ENCODE measurements around the gene JAKMIP2. TPM values are rescaled to one million over a fixed set of nuclear protein-coding genes. Genes with fewer than 3 reads are reported as not detected.

Gene JAKMIP2
- polyA plus RNA-seq, 1 donor from 2014 or later: 46.3 TPM

GRCh38 chr5:147547730-147548129 is 234.8 kb downstream of the JAKMIP2 start:
- Histone ChIP-seq H3K9me3 (ENCODE audit: low read length) (no peaks in the 10 kb centered on the region), H3K4me3 (ENCODE audit: low read length) (no peak overlapping the region), H3K36me3 (ENCODE audit: insufficient read depth, low read length) (no peaks in the 10 kb centered on the region), H3K27ac (ENCODE audit: low read length) (no peak overlapping the region), H2AFZ (ENCODE audit: low read depth, low read length) (no peak overlapping the region), H3K27me3 (ENCODE audit: insufficient read depth, low read depth, low read length) (no peaks in the 10 kb centered on the region), H3F3A (ENCODE audit: insufficient read depth, low read length, poor library complexity, severe bottlenecking) (no peaks in the 10 kb centered on the region), H4K20me1 (ENCODE audit: insufficient read depth) (no peaks in the 10 kb centered on the region), H3K9me2 (ENCODE audit: insufficient read depth, low read length) (no peaks in the 10 kb centered on the region), H3K4me2 (ENCODE audit: low read length) (no peak overlapping the region), H3K9ac (ENCODE audit: low read length) (no peak overlapping the region), H3K79me2 (replicated peaks; ENCODE audit: insufficient read depth, low read length) (no peaks in the 10 kb centered on the region)
- no peak for TF ChIP-seq EP300 (conservative IDR thresholded peaks at IDR 0.05; ENCODE audit: poor library complexity, severe bottlenecking)
- TF ChIP-seq MXI1 (conservative IDR thresholded peaks at IDR 0.05; ENCODE audit: poor library complexity, severe bottlenecking): no peak

GRCh38 chr5:147544556-147544955 is 238.0 kb downstream of the JAKMIP2 start:
- TF ChIP-seq POLR2AphosphoS5 (IDR thresholded peaks at IDR 0.05) (no peak), EZH2 (IDR thresholded peaks at IDR 0.05; ENCODE audit: borderline replicate concordance, insufficient read depth, low read length, poor library complexity, severe bottlenecking) (no peak), RAD21 (conservative IDR thresholded peaks at IDR 0.05) (no peak), EP300 (conservative IDR thresholded peaks at IDR 0.05; ENCODE audit: poor library complexity, severe bottlenecking) (no peak), TAF1 (IDR thresholded peaks at IDR 0.05; ENCODE audit: low read depth) (no peak), MXI1 (conservative IDR thresholded peaks at IDR 0.05; ENCODE audit: poor library complexity, severe bottlenecking) (no peak)
- TF ChIP-seq, protein P1, sequence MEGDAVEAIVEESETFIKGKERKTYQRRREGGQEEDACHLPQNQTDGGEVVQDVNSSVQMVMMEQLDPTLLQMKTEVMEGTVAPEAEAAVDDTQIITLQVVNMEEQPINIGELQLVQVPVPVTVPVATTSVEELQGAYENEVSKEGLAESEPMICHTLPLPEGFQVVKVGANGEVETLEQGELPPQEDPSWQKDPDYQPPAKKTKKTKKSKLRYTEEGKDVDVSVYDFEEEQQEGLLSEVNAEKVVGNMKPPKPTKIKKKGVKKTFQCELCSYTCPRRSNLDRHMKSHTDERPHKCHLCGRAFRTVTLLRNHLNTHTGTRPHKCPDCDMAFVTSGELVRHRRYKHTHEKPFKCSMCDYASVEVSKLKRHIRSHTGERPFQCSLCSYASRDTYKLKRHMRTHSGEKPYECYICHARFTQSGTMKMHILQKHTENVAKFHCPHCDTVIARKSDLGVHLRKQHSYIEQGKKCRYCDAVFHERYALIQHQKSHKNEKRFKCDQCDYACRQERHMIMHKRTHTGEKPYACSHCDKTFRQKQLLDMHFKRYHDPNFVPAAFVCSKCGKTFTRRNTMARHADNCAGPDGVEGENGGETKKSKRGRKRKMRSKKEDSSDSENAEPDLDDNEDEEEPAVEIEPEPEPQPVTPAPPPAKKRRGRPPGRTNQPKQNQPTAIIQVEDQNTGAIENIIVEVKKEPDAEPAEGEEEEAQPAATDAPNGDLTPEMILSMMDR (IDR thresholded peaks at IDR 0.05; ENCODE audit: poor library complexity, severe bottlenecking): no peak
- TF ChIP-seq, protein P2, sequence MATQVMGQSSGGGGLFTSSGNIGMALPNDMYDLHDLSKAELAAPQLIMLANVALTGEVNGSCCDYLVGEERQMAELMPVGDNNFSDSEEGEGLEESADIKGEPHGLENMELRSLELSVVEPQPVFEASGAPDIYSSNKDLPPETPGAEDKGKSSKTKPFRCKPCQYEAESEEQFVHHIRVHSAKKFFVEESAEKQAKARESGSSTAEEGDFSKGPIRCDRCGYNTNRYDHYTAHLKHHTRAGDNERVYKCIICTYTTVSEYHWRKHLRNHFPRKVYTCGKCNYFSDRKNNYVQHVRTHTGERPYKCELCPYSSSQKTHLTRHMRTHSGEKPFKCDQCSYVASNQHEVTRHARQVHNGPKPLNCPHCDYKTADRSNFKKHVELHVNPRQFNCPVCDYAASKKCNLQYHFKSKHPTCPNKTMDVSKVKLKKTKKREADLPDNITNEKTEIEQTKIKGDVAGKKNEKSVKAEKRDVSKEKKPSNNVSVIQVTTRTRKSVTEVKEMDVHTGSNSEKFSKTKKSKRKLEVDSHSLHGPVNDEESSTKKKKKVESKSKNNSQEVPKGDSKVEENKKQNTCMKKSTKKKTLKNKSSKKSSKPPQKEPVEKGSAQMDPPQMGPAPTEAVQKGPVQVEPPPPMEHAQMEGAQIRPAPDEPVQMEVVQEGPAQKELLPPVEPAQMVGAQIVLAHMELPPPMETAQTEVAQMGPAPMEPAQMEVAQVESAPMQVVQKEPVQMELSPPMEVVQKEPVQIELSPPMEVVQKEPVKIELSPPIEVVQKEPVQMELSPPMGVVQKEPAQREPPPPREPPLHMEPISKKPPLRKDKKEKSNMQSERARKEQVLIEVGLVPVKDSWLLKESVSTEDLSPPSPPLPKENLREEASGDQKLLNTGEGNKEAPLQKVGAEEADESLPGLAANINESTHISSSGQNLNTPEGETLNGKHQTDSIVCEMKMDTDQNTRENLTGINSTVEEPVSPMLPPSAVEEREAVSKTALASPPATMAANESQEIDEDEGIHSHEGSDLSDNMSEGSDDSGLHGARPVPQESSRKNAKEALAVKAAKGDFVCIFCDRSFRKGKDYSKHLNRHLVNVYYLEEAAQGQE (IDR thresholded peaks at IDR 0.05; ENCODE audit: borderline replicate concordance): no peak
- Histone ChIP-seq H3K4me3 (ENCODE audit: low read length) (no peak overlapping the region), H3K9me2 (ENCODE audit: insufficient read depth, low read length) (no peaks in the 10 kb centered on the region), H3K27ac (ENCODE audit: low read length) (no peak overlapping the region), H3K9me3 (ENCODE audit: low read length) (no peaks in the 10 kb centered on the region), H2AFZ (ENCODE audit: low read depth, low read length) (no peak overlapping the region), H3F3A (ENCODE audit: insufficient read depth, low read length, poor library complexity, severe bottlenecking) (no peaks in the 10 kb centered on the region), H3K9ac (ENCODE audit: low read length) (no peak overlapping the region), H3K79me2 (replicated peaks; ENCODE audit: insufficient read depth, low read length) (no peaks in the 10 kb centered on the region), H3K4me2 (ENCODE audit: low read length) (no peak overlapping the region), H3K36me3 (ENCODE audit: insufficient read depth, low read length) (no peaks in the 10 kb centered on the region), H4K20me1 (ENCODE audit: insufficient read depth) (no peaks in the 10 kb centered on the region), H3K27me3 (ENCODE audit: insufficient read depth, low read depth, low read length) (no peaks in the 10 kb centered on the region)

- Histone ChIP-seq H3K27me3 (ENCODE audit: insufficient read depth, low read depth, low read length) (no peaks in the 10 kb centered on the region), H3K9ac (ENCODE audit: low read length) (no peak overlapping the region), H3K36me3 (ENCODE audit: insufficient read depth, low read length) (no peaks in the 10 kb centered on the region), H3K4me3 (ENCODE audit: low read length) (no peak overlapping the region), H3K9me3 (ENCODE audit: low read length) (no peaks in the 10 kb centered on the region), H2AFZ (ENCODE audit: low read depth, low read length) (no peak overlapping the region), H3K9me2 (ENCODE audit: insufficient read depth, low read length) (no peaks in the 10 kb centered on the region), H3F3A (ENCODE audit: insufficient read depth, low read length, poor library complexity, severe bottlenecking) (no peaks in the 10 kb centered on the region), H3K27ac (ENCODE audit: low read length) (no peak overlapping the region), H3K4me2 (ENCODE audit: low read length) (no peak overlapping the region), H4K20me1 (ENCODE audit: insufficient read depth) (no peaks in the 10 kb centered on the region), H3K79me2 (replicated peaks; ENCODE audit: insufficient read depth, low read length) (no peaks in the 10 kb centered on the region)
- TF ChIP-seq RAD21 (conservative IDR thresholded peaks at IDR 0.05) (no peak), EZH2 (IDR thresholded peaks at IDR 0.05; ENCODE audit: borderline replicate concordance, insufficient read depth, low read length, poor library complexity, severe bottlenecking) (no peak), EP300 (conservative IDR thresholded peaks at IDR 0.05; ENCODE audit: poor library complexity, severe bottlenecking) (no peak), TAF1 (IDR thresholded peaks at IDR 0.05; ENCODE audit: low read depth) (no peak), POLR2AphosphoS5 (IDR thresholded peaks at IDR 0.05) (no peak), SMC3 (conservative IDR thresholded peaks at IDR 0.05; ENCODE audit: poor library complexity) (no peak), MXI1 (conservative IDR thresholded peaks at IDR 0.05; ENCODE audit: poor library complexity, severe bottlenecking) (no peak)
- TF ChIP-seq, protein P1 (IDR thresholded peaks at IDR 0.05; ENCODE audit: poor library complexity, severe bottlenecking): no peak
- TF ChIP-seq, protein P2 (IDR thresholded peaks at IDR 0.05; ENCODE audit: borderline replicate concordance): no peak
Measured at GRCh38 chr5:147539053-147539452, 243.5 kb downstream of the JAKMIP2 start.
